T-helper 1 cell (primary cell): ENCODE data around the gene GCHFR.

ENCODE experiments used
- DNase-seq, 5 donors: peaks; one replicate each; pipeline ENCODE4 v3.0.0-alpha.2; 2012 to 2020

GCHFR gene

GRCh38 chr15:40815042-40815698, 51.3 kb downstream of the GCHFR start:
- no peak for DNase-seq
